Nephron (organoid): Measurements from ENCODE around the gene C1QA.

Experiments
- H3K27ac Mint-ChIP-seq, 3 experiments: 2 replicates each; pipeline ENCODE4 v1.8.0; 2020; ENCODE audit warnings: mixed read lengths in 3 of 3, mild to moderate bottlenecking in 2 of 3, moderate library complexity in 1 of 3
- H3K27me3 Mint-ChIP-seq: 2 replicates; pipeline ENCODE4 v1.8.0; 2021; ENCODE audit warnings: low read depth, mild to moderate bottlenecking, moderate library complexity, mixed read lengths
- H3K36me3 Mint-ChIP-seq: 2 replicates; pipeline ENCODE4 v1.8.0; 2020; ENCODE audit warnings: low read depth, mixed read lengths
- H3K4me1 Mint-ChIP-seq: 2 replicates; pipeline ENCODE4 v1.8.0; 2020; ENCODE audit warnings: mixed read lengths
- H3K4me3 Mint-ChIP-seq, 3 experiments: 2 replicates each; pipeline ENCODE4 v1.8.0; 2020; ENCODE audit warnings: mild to moderate bottlenecking in 3 of 3, mixed read lengths in 3 of 3, moderate library complexity in 2 of 3
- H3K9me3 Mint-ChIP-seq: 2 replicates; pipeline ENCODE4 v1.8.0; 2020; ENCODE audit warnings: mixed read lengths
- TF ChIP-seq, protein P1 (sequence below), 3 experiments: fragments of 200-600 bp; sonication (generic); IDR thresholded peaks; one replicate each; pipeline ENCODE4 v1.5.0; 2021; ENCODE audit warnings: antibody characterized with exemption in 3 of 3; ENCODE audit not compliant: unreplicated experiment in 3 of 3

The C1QA gene

DNA sequence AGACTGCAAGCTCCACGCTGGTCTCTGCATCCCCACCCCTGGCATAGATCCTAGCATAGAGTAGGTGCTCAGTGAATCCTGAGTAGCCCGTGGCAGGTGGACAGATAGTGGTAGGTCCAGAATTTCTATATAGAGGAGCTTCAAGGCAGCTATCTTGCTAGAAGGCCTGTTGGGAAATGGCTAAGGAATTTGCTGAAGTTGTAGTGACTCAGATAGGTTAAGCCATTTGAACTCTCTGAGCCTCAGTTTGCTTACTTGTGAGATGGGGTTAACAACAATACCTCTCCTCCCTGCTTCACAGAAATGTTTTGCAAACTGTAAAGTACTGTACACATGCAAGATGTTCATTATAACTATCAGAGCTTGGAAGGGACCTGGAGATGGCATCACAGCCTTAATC, 50.8 kb downstream of the C1QA start:
- TF ChIP-seq, protein P1, sequence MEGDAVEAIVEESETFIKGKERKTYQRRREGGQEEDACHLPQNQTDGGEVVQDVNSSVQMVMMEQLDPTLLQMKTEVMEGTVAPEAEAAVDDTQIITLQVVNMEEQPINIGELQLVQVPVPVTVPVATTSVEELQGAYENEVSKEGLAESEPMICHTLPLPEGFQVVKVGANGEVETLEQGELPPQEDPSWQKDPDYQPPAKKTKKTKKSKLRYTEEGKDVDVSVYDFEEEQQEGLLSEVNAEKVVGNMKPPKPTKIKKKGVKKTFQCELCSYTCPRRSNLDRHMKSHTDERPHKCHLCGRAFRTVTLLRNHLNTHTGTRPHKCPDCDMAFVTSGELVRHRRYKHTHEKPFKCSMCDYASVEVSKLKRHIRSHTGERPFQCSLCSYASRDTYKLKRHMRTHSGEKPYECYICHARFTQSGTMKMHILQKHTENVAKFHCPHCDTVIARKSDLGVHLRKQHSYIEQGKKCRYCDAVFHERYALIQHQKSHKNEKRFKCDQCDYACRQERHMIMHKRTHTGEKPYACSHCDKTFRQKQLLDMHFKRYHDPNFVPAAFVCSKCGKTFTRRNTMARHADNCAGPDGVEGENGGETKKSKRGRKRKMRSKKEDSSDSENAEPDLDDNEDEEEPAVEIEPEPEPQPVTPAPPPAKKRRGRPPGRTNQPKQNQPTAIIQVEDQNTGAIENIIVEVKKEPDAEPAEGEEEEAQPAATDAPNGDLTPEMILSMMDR (IDR thresholded peaks at IDR 0.05; ENCODE audit: unreplicated experiment in 3 of 3), result no peak
- Mint-ChIP-seq H3K9me3 (no peaks in the 10 kb centered on the region), H3K4me3 (no peak overlapping the region), H3K27me3 (peaks cover 5% of the 10 kb centered on the region), H3K4me1 (peaks cover 60% of the 10 kb centered on the region), H3K27ac (peak overlapping the region; percentile 8 to 89 (median 70)), H3K36me3 (no peaks in the 10 kb centered on the region)

DNA sequence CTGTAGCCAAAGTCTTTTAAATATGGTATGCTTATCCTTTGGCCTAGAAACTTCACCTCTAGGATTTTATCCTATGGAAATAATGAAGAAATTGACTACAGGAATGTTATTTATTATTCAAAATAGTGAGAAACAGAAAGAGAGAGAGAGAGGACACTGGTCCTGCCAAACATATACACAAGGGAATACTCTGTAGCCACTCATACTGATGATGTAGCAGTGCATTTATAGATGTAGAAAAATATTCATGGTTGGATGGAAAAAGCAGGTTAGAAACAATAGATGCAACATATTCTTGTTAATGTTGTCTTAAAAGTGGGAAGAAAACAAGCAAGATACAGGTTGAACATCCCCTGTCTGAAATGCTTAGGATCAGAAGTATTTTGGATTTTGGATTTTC, 52.0 kb downstream of the C1QA start:
- TF ChIP-seq, protein P1 (IDR thresholded peaks at IDR 0.05; ENCODE audit: unreplicated experiment in 3 of 3), result no peak
- no peaks in the 10 kb centered on the region for H3K9me3 Mint-ChIP-seq

More for the DNA sequence above, 52.0 kb downstream of the C1QA start:
- Mint-ChIP-seq H3K4me1 (peaks cover 58% of the 10 kb centered on the region), H3K27ac (peak overlapping the region in 2 of 3 experiments; percentile 31 to 89), H3K4me3 (no peak overlapping the region), H3K27me3 (peaks cover 5% of the 10 kb centered on the region), H3K36me3 (no peaks in the 10 kb centered on the region)
